ENCODE results near the gene DOK4. TPM values are rescaled to one million over a fixed set of nuclear protein-coding genes. Genes with fewer than 3 reads are reported as not detected.
"Not testable (repeated sequence)": the region's sequence is repeated elsewhere in the genome, so short reads cannot be mapped to it uniquely, and the experiment has no call there.

DOK4 gene
- total and polyA plus RNA-seq, 2 experiments from 2014 or later, result 106 to 112 TPM

DNA sequence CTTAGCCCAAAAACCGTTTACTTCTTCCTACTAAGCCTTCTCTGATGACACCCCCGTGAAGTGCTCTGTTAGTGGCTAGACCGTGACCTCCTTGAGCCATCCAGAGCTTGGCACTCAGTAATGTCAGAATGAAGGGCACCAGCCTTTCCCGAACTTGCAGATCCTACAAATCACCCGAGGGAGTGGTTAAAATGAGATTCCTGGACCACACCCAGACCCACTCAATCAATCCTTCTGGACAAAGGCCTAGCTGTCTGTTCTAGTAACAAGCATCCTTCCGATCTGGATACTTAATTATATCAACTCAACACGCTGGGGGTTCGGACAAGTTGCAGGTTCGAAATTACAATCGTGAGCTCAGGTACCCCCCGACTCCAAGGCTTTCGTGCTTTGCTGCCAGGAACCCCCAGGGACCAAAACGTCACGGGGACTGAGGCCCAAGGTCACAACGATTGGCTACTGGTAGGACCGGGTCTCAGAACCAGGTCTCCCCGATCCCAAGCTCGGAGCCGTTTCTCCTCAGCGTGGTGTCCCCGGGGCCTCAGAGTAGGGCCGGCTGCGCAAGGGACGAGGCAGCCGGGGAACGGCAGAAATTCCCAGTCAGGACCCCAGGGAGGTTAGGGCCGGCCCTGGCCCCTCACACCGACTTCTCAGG, 39.6 kb downstream of the DOK4 start:
- 7% methylated on average over 28 of the region's 28 CpGs for WGBS (ENCODE audit: low lambda C conversion rate, missing lambda C conversion rate)
- peak overlapping the region; percentile 86 for H3K4me2 ChIP-seq
- H2AFZ ChIP-seq, result peak overlapping the region; percentile 52
- H3K9me2 ChIP-seq (replicated peaks; ENCODE audit: insufficient read depth), result no peaks in the 10 kb centered on the region
- peak overlapping the region; percentile 68 for H3K4me3 ChIP-seq
- H3K9me3 ChIP-seq (ENCODE audit: low read depth), result no peaks in the 10 kb centered on the region
- no peak for TF ChIP-seq EZH2phosphoT487 (IDR thresholded peaks at IDR 0.05; ENCODE audit: low read depth, severe bottlenecking, unreplicated experiment)
- no peak for TF ChIP-seq EZH2 (IDR thresholded peaks at IDR 0.05; ENCODE audit: borderline replicate concordance)
- no peak for TF ChIP-seq CTCF (IDR thresholded peaks at IDR 0.05; ENCODE audit: poor library complexity)
- H3K4me1 ChIP-seq (ENCODE audit: insufficient read depth), result peaks cover 16% of the 10 kb centered on the region
- no peaks in the 10 kb centered on the region for H3K36me3 ChIP-seq (replicated peaks; ENCODE audit: insufficient read depth, low read depth)
- H3K27me3 ChIP-seq, result no peaks in the 10 kb centered on the region
- DNase-seq (ENCODE audit: low spot score), result peak; percentile 42
- no peaks in the 10 kb centered on the region for H4K20me1 ChIP-seq (ENCODE audit: insufficient read depth, poor library complexity, severe bottlenecking)
- peak overlapping the region; percentile 95 for H3K27ac ChIP-seq
- peaks cover 75% of the 10 kb centered on the region for H3K79me2 ChIP-seq

DNA sequence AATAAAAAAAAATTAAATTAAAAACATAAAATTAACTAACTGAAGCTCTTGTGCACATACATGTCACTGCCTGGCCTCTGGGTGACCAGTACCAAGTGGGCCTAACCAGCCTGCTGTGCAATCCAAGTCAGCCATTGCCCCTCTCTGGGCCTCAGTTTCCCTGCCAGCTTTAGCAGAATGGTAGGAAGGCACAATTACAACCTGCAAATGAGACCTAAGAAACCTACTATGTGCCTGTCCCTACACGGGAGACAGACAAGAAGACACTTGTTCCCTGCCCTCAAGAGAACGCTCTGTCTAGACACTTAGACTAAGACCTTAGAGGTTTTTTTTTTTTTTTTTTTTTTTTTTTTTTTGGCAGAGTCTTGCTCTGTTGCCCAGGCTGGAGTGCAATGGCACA, 40.8 kb downstream of the DOK4 start:
- H2AFZ ChIP-seq, result no peak overlapping the region
- no peaks in the 10 kb centered on the region for H4K20me1 ChIP-seq (ENCODE audit: insufficient read depth, poor library complexity, severe bottlenecking)
- H3K4me3 ChIP-seq, result no peak overlapping the region
- H3K9me2 ChIP-seq (replicated peaks; ENCODE audit: insufficient read depth), result no peaks in the 10 kb centered on the region
- no peak overlapping the region for H3K27ac ChIP-seq
- no peaks in the 10 kb centered on the region for H3K27me3 ChIP-seq
- H3K4me2 ChIP-seq, result no peak overlapping the region
- no peaks in the 10 kb centered on the region for H3K9me3 ChIP-seq (ENCODE audit: low read depth)
- H3K4me1 ChIP-seq (ENCODE audit: insufficient read depth), result peaks cover 16% of the 10 kb centered on the region
- TF ChIP-seq EZH2 (IDR thresholded peaks at IDR 0.05; ENCODE audit: borderline replicate concordance) (no peak), CTCF (IDR thresholded peaks at IDR 0.05; ENCODE audit: poor library complexity) (no peak), EZH2phosphoT487 (IDR thresholded peaks at IDR 0.05; ENCODE audit: low read depth, severe bottlenecking, unreplicated experiment) (no peak)
- H3K79me2 ChIP-seq, result peaks cover 79% of the 10 kb centered on the region
- no peaks in the 10 kb centered on the region for H3K36me3 ChIP-seq (replicated peaks; ENCODE audit: insufficient read depth, low read depth)
- no peak for DNase-seq (ENCODE audit: low spot score)
- WGBS (ENCODE audit: low lambda C conversion rate, missing lambda C conversion rate), result 95% methylated on average over 2 of the region's 2 CpGs

GRCh38 chr16:57444711-57445110, 41.6 kb downstream of the DOK4 start:
- DNase-seq (ENCODE audit: low spot score), result no peak
- Histone ChIP-seq H3K4me3 (no peak overlapping the region), H3K79me2 (peaks cover 80% of the 10 kb centered on the region), H3K27me3 (no peaks in the 10 kb centered on the region), H4K20me1 (ENCODE audit: insufficient read depth, poor library complexity, severe bottlenecking) (no peaks in the 10 kb centered on the region), H3K9me3 (ENCODE audit: low read depth) (no peaks in the 10 kb centered on the region), H3K36me3 (replicated peaks; ENCODE audit: insufficient read depth, low read depth) (no peaks in the 10 kb centered on the region), H3K27ac (peak overlapping the region; percentile 42), H3K4me1 (ENCODE audit: insufficient read depth) (peaks cover 16% of the 10 kb centered on the region), H3K4me2 (no peak overlapping the region), H3K9me2 (replicated peaks; ENCODE audit: insufficient read depth) (no peaks in the 10 kb centered on the region), H2AFZ (no peak overlapping the region)
- TF ChIP-seq CTCF (IDR thresholded peaks at IDR 0.05; ENCODE audit: poor library complexity), result no peak
- TF ChIP-seq EZH2phosphoT487 (IDR thresholded peaks at IDR 0.05; ENCODE audit: low read depth, severe bottlenecking, unreplicated experiment), result no peak
- TF ChIP-seq EZH2 (IDR thresholded peaks at IDR 0.05; ENCODE audit: borderline replicate concordance), result no peak
- 95% methylated on average over 3 of the region's 3 CpGs for WGBS (ENCODE audit: low lambda C conversion rate, missing lambda C conversion rate)

DNA sequence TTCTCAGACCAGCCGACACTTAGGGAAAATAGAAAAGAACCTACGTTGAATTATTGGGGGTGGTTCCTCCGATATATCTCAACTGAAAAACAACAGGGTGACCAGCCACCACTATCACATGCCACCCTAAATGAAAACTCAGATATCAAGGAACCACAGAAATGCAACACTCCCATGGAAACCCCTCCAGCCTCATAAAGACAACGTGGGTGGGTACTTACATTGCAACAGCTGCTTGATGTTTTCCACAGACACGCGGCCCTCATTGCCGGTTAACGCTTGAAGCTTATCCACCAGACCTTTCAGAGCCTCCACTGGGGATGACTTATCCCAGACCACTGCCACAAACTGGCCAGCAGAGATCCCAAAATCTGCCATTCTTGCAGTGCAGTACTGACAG, 45.7 kb downstream of the DOK4 start:
- H3K27ac ChIP-seq; H3K4me2 ChIP-seq; DNase-seq (ENCODE audit: low spot score); H3K9me2 ChIP-seq (replicated peaks; ENCODE audit: insufficient read depth); H4K20me1 ChIP-seq (ENCODE audit: insufficient read depth, poor library complexity, severe bottlenecking); H2AFZ ChIP-seq; H3K4me3 ChIP-seq; H3K36me3 ChIP-seq (replicated peaks; ENCODE audit: insufficient read depth, low read depth); H3K4me1 ChIP-seq (ENCODE audit: insufficient read depth); H3K9me3 ChIP-seq (ENCODE audit: low read depth); H3K27me3 ChIP-seq: not testable (repeated sequence)
- 96% methylated on average over 8 of the region's 8 CpGs for WGBS (ENCODE audit: low lambda C conversion rate, missing lambda C conversion rate)
- H3K79me2 ChIP-seq, result peaks cover 45% of the 10 kb centered on the region

DNA sequence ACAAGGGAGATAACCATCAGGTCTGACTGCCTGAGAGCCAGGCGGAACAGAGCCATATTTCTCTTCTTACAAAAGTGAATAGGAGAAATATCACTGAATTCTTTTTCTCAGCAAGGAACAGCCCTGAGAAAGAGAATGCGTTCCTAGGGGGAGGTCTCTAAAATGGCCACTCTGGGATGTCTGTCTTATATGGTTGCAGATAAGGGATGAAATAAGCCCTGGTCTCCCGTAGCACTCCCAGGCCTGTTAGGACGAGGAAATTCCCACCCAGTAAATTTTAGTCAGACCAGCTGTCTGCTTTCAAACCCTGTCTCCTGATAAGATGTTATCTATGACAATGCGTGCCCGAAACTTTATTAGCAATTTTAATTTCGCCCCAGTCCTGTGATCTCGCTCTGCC, 46.3 kb downstream of the DOK4 start:
- peaks cover 39% of the 10 kb centered on the region for H3K79me2 ChIP-seq
- not testable (repeated sequence) for H3K27ac ChIP-seq; H3K4me2 ChIP-seq; H2AFZ ChIP-seq; H3K9me3 ChIP-seq (ENCODE audit: low read depth); H4K20me1 ChIP-seq (ENCODE audit: insufficient read depth, poor library complexity, severe bottlenecking); H3K9me2 ChIP-seq (replicated peaks; ENCODE audit: insufficient read depth); H3K27me3 ChIP-seq; H3K4me1 ChIP-seq (ENCODE audit: insufficient read depth); H3K36me3 ChIP-seq (replicated peaks; ENCODE audit: insufficient read depth, low read depth); DNase-seq (ENCODE audit: low spot score); H3K4me3 ChIP-seq
- WGBS (ENCODE audit: low lambda C conversion rate, missing lambda C conversion rate), result 91% methylated on average over 8 of the region's 8 CpGs

Measured in hepatocyte (in vitro differentiated cells).